NCI-H2196 treated with DMSO at 0.1 percent for 48 hours (cell line): ENCODE results near the gene TUFT1.

ENCODE experiments used
- DNase-seq: peaks from one replicate; lab custom pipeline; 2025; ENCODE audit not compliant: unreplicated experiment; lab: John Stamatoyannopoulos, UW

The TUFT1 gene

GRCh38 chr1:151536499-151536898 lies 3.6 kb upstream of the TUFT1 start:
- no peak for DNase-seq

GRCh38 chr1:151537112-151537511 lies 3.0 kb upstream of the TUFT1 start:
- no peak for DNase-seq

- DNase-seq = peak; percentile 94
Measured at GRCh38 chr1:151539321-151540020, 638 bp upstream of the TUFT1 start.

- DNase-seq = no peak
Measured at GRCh38 chr1:151540982-151541377, 871 bp downstream of the TUFT1 start.

- DNase-seq = no peak
Measured at GRCh38 chr1:151541752-151542151, 1.6 kb downstream of the TUFT1 start.

GRCh38 chr1:151542710-151543129 lies 2.6 kb downstream of the TUFT1 start:
- no peak for DNase-seq

GRCh38 chr1:151545542-151545941 lies 5.4 kb downstream of the TUFT1 start:
- no peak for DNase-seq

GRCh38 chr1:151546011-151546925 lies 6.2 kb downstream of the TUFT1 start:
- DNase-seq = no peak

GRCh38 chr1:151547119-151547899 lies 7.2 kb downstream of the TUFT1 start:
- peak; percentile 72 for DNase-seq

GRCh38 chr1:151547900-151548230 lies 7.8 kb downstream of the TUFT1 start:
- no peak for DNase-seq

GRCh38 chr1:151549199-151549598 lies 9.1 kb downstream of the TUFT1 start:
- no peak for DNase-seq

GRCh38 chr1:151553659-151554058 lies 13.6 kb downstream of the TUFT1 start:
- no peak for DNase-seq

GRCh38 chr1:151556052-151556451 lies 15.9 kb downstream of the TUFT1 start:
- no peak for DNase-seq

- no peak for DNase-seq
Measured at GRCh38 chr1:151562661-151563060, 22.6 kb downstream of the TUFT1 start.

- no peak for DNase-seq
Measured at GRCh38 chr1:151563376-151563775, 23.3 kb downstream of the TUFT1 start.

GRCh38 chr1:151565502-151566189 lies 25.5 kb downstream of the TUFT1 start:
- no peak for DNase-seq

- no peak for DNase-seq
Measured at GRCh38 chr1:151568626-151569088, 28.5 kb downstream of the TUFT1 start.

GRCh38 chr1:151570819-151571218 lies 30.7 kb downstream of the TUFT1 start:
- no peak for DNase-seq

GRCh38 chr1:151574575-151575529 lies 34.7 kb downstream of the TUFT1 start:
- DNase-seq = no peak

- DNase-seq = no peak
Measured at GRCh38 chr1:151577173-151577572, 37.1 kb downstream of the TUFT1 start.
